ENCODE data around the gene MICALL1.
"Not testable (repeated sequence)": the region's sequence is repeated elsewhere in the genome, so short reads cannot be mapped to it uniquely, and the experiment has no call there.

The MICALL1 gene

DNA sequence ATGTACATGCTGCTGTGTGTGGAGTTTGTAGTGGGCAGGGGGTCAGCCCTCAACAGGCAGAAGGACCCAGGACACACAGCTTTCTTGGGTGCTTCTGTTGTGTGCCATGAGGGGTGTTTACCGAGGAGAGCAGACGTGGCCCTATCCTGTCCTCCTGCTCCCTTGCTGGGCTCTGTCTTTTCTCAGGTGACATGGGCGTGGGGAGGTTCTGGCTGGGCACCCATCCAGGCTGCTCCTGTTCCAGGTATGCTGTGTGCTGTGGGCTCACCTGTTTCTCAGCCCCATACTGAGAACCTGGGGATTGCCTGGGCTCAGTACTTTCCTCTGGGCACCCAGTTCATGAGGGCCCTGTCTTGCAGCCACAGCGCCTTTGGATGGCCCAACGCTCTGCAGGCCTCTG lies 23.3 kb downstream of the MICALL1 start:
- no peak for DNase-seq

- DNase-seq, result peak; percentile 17
Observed at GRCh38 chr22:37930270-37930951, 24.3 kb downstream of the MICALL1 start.

DNA sequence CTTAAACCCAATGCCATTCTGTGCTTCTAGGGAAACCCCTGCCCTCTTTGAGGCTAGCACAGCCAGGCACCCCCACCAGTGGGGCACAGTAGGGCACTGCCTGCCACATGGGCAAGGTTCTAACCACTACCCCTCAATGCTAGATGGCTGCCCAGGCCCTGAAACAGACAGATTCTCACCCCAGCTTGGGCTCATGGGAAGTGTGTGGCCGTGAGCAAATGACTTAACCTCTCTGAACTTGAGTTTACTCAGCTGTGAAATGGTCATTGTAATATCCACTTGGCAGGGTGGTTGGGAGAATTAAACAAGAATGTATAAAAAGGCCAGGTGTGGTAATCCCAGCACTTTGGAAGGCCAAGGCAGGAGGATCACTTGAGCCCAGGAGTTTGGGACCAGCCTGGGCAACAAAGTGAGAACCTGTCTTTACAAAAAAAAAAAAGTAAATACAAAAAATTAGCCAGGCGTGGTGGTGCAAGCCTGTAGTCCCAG lies 24.9 kb downstream of the MICALL1 start:
- no peak for DNase-seq

DNA sequence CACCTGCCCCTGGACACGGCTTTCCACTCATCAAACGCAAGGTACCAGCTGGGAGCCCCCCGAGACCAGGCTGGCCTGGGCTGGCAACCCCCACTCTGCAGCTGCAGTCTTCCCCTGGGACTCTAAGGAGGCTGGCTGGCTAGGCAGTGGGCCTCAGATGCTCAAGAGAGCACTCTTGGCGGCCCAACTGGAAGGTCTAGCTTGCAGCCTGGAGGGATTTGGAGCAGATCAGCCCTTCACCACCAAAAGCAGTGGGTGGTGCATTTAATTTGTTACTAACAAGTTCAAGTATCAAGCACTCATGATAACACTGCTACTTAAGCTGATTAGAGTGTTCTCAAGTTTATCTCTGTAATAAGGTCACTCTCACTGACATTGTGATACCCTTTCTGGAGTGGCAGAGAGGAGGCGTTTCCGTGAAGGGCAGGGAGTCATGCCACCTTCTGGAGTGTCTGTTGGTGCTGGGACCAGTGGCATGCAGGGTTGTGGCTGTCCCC lies 25.8 kb downstream of the MICALL1 start:
- no peak for DNase-seq

DNA sequence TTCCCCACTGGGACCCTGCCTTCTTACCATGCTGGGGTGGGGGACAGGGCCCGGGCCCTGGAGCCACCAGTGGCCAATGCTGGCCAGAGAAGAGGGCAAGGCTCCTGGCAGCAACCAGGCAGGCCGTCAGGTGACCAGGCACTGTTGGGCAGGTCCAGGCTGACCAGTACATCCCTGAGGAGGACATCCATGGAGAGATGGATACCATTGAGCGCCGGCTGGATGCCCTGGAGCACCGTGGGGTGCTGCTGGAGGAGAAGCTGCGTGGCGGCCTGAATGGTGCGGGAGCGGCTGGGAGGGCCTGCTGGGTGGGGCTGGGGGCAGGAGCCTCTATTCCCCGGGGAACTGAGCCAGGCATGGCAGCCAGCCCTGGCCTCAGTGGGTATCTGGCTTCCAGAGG lies 26.3 kb downstream of the MICALL1 start:
- no peak for DNase-seq

DNA sequence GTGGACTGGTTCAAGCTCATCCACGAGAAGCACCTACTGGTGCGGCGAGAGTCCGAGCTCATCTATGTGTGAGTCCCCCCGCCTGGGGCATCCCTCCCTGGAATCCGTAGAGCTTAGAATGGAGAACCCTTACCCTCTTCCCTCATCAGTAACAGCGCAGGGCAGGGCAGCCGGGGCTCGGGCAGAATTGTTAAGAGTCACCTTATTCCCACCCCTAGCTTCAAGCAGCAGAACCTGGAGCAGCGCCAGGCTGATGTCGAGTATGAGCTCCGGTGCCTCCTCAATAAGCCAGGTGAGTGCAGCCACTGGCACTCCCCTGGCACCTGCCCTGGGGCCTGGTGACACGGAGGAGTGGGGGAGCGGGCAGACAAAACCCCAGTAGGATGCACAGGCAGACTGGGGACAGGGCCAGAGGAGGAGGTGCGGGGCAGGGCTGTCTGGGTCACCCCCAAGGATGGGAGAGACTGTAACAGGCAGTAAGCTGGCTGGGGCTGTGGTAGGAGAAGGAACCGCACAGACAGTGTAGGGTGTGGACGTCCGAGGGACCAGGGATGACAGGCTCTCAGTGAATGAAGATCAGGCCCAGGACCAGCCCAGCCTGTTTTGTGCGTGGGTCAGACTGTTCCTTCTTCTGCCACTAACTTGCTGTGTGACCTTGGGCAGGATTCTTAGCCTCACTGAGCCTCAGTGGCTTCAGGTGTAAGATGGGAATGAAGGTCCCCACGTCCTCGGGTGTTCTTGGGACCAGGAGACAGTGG lies 26.9 kb downstream of the MICALL1 start:
- no peak for DNase-seq

DNA sequence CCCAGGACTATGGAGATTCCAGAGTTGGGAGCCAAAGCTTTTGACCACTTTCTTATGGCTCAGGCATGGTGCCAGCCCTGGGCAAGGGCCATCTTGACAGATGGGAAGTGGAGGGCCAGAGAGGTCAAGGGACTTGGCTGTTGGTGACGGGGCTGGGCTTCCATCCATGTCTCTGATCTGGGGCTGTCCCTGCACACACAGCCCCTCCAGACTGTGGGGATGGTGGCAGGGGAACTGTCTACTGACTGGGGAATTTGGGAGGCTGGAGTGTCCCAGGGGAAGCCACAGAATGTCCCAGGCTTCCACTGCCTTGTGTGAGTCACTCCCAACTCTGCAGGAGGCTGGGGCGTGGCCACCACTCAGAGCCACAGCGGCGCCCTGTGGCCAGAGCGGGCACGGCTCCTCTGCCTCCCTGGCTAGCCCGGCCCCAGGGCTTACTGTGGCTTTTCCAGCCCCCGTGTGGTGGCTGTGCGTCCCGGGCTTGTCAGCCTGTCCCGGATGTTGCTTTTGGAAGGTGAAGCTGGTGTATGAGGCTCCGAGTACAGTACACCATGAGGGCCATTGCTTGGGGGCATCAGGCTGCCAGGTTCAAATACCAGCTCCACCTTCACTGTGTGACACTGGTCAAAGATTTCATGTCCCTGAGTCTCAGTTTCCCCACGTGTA lies 27.7 kb downstream of the MICALL1 start:
- peak; percentile 92 for DNase-seq

- DNase-seq, result no peak
Observed at GRCh38 chr22:37940698-37941376, 34.7 kb downstream of the MICALL1 start.

- no peak for DNase-seq
Observed at GRCh38 chr22:37942133-37942532, 36.0 kb downstream of the MICALL1 start.

DNA sequence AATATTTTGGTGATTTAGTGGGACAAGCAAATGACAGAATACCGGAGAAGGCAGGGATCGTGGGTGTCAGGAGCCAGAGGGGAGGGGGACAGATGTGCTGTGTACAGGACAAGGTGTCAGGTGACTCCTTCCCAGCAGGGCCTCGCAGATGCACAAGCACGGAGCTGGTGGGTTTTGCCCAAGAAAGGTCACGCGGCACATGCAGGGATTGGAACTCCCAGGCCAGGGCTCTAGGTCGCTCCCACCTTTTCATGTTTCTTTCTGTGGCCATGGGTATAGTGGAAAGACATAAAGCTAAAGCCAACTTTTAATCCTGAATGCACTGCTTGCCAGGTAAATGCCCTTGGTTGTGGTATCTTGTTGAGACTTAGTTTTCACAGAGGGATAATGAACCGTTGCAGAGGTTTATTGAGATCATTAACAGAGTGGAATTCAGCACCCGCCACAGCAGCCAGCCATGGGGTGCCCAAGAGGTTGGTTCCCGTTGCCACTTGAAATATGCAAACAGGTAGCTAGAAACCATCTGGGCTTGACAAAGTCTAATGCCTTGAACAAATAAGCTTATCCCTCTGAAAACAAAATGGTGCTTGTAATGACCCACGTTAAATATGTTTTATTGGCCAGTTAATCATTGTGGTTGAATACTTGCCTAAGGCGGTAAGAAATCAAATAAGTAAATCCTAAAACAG lies 37.2 kb downstream of the MICALL1 start:
- no peak for DNase-seq

DNA sequence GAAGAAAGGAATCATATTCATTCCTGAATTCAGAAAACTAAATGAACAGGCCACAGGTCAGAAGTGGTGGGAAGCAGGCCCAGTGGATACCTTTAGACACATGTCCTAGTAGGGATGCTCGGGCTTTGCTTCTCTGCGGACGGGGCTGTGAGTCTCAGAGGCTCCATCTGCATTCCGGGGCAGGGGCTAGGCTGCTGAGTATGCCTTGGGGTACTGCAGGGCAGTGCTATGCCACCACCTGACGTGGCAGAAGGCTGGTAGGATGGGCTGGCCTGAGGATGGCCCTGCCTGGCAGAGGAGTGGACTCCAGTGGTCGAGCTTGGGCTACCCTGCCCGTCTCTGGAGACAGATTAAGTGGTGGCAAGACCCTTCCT lies 37.7 kb downstream of the MICALL1 start:
- DNase-seq, result no peak

DNA sequence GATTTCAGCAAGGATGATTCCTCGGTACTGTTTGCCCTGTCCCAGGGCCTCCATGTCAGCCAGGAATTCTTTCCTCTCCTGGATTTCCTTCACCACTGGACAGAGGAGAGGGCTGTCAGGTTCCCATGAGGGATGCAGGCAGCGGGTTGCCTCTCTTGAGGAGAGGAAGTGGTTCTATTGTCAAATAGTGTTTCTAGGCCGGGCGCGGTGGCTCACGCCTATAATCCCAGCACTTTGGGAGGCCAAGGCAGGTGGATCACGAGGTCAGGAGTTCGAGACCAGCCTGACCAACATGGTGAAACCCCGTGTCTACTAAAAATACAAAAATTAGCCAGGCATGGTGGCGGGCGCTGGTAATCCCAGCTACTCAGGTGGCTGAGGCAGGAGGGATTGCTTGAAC lies 38.3 kb downstream of the MICALL1 start:
- DNase-seq, result not testable (repeated sequence)

- DNase-seq, result not testable (repeated sequence)
Observed at GRCh38 chr22:37947142-37947795, 41.2 kb downstream of the MICALL1 start.

- no peak for DNase-seq
Observed at GRCh38 chr22:37951305-37951704, 45.2 kb downstream of the MICALL1 start.

GRCh38 chr22:37952629-37953028 lies 46.5 kb downstream of the MICALL1 start:
- peak; percentile 11 for DNase-seq

DNA sequence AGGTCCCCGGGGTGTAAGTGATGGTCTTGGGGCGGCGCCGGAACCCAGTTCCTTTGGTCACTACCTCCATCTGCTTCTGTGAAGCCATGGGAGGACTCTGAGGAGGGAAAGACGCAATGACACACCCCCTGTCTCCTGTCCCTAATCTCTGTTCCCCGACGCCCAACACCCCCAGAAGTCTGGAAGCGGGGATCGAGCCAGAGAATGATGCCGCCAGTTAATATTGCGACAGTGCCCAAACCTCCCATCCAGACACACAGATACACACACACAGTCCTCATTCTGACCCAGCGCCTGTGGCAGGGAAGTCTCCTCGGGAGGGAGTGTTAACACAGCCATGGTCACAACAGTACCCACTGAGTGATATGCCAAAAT lies 47.0 kb downstream of the MICALL1 start:
- peak; percentile 10 for DNase-seq

DNA sequence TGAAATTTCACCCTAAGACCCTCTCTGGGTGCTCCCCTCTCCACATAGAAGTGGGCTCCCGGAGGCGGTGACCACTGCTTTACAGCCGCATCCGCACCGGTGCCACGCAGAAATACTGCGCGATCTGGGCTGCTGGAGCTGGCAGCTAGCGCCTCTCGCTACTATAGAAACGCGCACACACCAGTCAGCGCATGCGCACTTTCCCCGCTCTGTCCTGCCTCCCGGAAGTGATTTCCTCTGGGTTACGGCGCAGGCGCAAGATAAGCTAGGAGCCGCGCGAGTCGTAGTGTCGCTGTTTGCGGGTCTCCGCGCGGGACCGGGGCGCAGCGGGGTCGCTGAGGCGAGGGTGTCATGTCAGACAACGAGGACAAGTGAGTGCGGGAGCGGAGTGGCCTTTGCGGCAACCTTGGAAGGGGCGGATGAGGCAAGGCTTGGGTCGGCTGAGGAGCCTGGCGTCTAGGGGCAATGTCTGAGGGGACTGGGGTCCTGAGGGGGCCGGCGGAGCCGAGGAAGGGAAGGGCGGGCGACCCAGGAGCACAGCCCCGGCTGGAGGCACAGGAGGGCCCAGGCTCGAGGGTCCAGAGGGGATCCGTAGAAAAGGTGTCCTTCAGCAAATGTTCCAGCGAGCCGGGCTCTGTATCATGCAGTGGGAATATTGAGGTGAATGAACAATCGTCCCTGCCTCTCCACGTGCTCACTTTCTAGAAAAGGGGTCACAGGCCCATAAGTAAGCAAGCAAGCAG lies 47.5 kb downstream of the MICALL1 start, which contains the start of the genes C22orf23 and POLR2F:
C22orf23 (minus strand) TSS at position 165 of the 743 bp plus-strand sequence. CDS start 452 bp downstream, outside the sequence.
POLR2F (plus strand) TSS at position 263 of the 743 bp plus-strand sequence; CDS start at position 352, 89 bp downstream.
- peak; percentile 97 for DNase-seq

DNA sequence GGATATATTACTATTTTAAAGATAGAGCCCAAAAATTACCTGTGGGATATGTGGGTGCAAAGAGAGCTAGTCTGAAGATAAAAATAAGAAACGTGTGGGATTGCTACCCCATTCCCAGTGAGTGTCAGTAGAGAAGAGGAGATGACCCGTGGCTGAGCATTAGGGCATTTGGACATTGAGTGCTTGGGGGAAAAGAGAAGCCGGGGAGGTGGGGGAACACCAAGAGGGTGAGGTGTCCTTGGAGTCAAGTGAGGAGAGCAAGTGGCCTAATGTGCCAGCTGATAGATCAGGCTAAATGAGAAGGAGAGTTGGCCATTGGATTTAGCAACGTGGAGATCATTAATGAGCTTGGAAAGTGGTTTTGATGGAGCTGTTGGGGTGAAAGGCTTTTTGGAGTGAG lies 48.6 kb downstream of the MICALL1 start:
- DNase-seq, result no peak

GRCh38 chr22:37955825-37956397 lies 49.8 kb downstream of the MICALL1 start:
- not testable (repeated sequence) for DNase-seq

GRCh38 chr22:37957232-37957631 lies 51.1 kb downstream of the MICALL1 start:
- DNase-seq, result no peak
